ENCODE measurements around the gene CST3.
"Not testable (repeated sequence)": the region's sequence is repeated elsewhere in the genome, so short reads cannot be mapped to it uniquely, and the experiment has no call there.

The CST3 gene

DNA sequence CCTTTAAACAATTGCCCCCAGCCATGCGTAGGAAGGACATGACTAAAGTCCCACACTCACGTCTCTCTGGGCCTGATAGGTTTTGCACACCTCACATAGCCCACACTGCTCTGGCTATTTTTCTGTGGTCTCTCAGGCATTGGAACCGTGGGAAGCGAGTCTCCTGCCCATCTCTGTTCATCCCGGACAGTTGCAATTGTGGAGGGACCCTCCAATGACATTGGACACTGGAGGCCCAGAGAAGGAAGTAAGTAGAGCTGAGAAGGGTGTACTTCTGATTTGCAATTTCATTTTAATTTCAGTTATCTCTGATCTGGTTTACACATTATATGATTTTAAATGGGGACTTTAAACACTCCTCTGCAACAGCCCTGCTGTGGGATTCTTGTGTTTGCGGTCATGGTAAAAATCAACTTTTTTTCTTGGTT is 23.3 kb upstream of the CST3 start:
- no peak for FAIRE-seq

DNA sequence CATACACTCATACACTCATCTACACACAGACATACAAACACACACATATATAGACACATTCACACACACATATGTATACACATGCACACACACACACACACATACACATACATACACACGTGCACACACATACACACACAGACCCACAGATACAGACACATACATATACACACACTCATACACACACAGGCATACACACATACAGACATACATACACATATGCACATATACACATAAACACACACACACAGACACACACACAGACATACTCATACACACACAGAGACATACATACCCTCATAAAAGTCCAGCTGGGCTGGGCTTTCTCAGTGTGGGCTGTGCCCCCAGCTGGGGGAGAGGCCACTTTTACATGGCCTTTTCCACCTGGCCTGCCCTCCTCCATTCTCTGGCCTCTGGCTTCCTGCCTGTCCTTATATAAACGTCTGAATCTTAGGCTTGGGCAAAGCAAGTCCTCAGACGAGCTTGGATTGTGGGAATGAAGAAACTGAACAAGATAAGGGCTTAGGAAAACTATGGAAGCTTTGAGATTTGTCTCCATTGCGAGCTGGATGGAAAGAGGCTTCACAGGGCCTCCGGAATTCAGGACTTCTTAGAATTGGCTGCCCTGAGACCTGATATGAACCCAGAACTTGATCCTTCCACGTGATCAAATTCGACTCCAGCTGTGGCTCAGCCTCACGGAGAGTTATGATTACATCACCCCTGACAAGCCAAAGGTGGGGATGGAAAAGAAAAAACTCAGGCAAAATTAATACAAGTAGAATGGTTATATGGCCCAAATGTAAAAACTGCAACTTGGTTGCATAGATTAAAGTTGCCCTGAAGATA is 22.5 kb upstream of the CST3 start:
- FAIRE-seq, result no peak

DNA sequence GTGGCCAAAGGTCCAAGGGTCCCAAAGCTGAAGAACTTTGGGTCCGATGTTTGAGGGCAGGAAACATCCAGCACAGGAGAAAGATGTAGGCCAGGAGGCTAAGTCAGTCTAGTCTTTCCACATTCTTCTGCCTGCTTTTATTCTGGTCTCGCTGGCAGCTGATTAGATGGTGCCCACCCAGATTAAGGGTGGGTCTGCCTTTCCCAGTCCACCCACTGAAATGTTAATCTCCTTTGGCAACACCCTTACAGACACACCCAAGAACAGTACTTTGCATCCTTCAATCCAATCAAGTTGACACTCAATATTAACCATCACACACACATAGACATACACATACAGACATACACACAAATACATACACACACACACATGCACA is 21.8 kb upstream of the CST3 start:
- FAIRE-seq, result not testable (repeated sequence)

DNA sequence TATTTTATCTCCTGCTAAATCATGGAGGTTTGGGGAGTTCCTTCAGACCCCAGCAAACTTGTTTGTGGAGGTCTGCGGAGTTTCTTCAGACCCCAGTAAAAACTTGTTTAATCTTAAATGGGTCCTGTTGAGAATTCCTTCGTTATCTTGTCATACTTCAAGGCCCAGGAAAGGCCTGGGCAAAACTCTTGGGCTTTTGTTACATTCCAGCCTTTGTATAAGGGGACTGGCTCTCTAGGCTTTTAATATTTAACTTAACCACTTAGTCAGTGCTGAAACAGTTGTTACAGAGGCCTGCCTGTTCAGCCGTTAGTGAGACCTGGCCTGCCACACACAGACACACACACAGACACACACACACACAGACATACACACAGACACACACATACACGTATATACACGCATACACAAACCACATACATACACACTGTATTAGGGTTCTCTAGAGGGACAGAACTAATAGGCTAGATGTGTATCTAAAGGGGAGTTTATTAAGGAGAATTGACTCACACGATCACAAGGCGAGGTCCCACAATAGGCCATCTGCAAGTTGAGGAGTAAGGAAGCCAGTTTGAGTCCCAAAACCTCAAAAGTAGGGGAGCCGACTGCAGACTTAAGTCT is 21.3 kb upstream of the CST3 start:
- no peak for FAIRE-seq

DNA sequence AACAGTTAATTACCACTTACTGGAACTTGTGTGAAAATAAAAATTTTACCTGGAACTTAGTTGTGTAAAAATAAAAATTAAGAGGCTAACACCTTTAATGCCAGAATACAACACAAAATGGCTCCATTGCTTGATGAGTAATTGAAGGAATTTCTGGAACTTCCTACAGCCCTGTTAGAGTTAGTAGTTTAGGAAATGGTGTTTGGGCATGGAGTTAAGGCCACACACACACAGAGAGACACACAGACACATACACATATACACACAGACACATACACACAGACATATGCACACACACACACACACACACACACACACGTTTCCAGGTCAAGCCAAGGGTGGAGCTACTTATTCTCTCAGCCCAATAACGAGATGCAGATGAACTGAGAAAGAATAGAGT is 20.6 kb upstream of the CST3 start:
- no peak for FAIRE-seq

DNA sequence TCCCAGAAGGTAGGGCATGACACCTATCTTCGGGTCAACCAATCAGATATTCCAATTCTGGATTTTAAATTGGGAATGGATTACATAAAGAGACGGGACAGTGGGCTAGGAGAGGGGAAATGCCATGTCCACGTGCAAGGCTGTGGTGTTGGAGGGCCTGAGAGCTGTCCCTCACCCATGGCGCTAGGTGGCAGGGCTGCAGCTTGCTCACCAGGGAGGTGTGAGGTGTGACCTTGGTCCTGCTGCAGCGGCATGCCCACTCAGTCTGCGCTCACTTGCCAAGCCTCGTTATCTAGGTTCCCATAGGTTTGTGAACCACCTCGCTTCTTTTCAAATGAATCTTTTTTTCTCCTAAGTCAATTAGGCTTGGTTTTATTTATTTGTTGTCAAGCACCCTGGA is 19.4 kb upstream of the CST3 start:
- no peak for FAIRE-seq

DNA sequence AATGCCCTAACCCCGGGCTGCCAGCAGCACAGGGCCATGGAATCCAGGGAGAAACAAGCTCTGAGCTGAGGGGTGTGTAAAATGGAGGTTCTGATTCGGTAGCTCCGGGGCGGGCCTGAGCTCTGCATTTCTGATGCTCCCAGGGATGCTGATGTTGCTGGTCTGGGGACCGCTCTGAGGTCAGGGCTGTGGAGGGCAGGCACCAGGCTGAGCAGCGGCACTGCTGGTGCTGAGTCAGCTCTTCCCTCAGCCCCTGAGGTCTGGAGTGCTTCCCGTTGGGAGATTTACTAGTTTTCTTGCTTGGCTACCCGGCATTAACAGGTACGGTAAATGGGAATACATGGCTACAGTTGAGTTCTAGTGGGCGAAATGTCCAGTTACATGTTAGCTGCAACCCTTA is 18.6 kb upstream of the CST3 start:
- no peak for FAIRE-seq

DNA sequence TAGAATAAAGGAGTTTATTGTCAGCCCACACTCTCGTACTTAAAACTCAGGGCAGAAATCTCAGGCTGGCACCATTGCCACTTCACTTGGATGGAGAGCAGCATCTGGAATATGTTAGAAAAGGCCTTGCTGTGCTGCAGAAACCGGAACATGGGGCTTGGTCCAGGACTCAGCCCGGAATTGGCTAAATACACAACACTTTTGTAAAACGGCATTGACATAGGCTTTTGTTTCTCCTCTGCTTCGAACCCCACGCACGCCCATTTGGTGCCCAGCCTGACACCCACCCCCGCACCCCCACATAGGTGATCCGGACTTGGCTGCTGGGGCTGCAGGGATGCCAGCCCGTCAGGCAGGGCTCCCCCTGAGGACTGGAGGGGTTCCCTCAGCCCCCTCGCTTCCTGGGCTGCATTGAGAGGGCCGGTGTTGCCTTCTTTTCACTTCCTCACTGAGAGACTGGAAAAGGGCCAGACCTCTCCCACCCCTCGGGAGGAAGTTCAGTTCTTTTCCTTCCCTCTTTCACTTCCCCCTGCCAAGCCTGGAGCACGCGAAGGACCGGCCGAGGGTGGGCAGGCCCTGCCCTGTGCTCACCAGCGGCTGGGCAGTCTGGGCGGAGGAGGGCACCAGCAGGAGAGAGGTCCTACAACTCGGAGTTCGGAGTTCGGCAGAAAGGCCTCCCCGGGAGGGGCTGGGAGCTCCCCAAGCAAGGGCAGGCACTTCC is 17.9 kb upstream of the CST3 start:
- no peak for FAIRE-seq

DNA sequence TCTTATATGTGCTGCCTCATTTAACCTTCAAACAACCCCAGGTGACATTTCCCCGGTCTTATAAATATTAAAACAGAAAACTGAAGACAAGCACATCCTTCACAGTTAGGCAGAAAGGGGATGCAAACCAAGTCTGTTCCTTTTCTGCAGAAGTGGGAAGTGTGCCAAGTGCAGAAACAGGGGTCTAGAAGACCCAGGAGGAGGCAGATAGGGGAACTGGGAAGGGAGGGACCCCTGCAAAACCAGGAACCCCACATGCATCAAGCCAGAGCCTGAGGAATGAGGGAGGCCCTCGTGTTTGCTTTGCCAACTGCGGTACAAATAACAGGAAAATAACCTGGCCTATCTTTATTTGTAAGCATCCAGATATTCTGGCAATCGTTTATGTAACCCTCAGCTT is 17.0 kb upstream of the CST3 start:
- no peak for FAIRE-seq

DNA sequence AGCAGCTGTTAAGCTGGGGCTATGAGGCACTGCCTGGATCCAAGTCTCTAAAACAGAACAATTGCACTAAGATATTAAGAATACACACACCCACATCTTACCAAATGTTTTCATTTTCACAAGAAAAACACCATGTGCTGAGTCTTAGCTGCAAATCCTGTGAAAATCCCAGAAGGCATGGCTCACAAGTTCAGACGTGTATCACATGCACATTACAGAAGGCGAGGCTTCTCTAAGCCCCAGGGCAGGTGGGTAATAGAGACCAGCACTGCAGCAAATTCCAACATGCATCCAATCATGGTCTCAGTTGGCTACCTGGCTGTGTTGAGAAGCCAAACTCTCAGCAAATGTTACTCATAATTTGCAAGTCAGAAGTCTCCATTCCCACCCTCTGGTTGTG is 16.2 kb upstream of the CST3 start:
- FAIRE-seq, result no peak

DNA sequence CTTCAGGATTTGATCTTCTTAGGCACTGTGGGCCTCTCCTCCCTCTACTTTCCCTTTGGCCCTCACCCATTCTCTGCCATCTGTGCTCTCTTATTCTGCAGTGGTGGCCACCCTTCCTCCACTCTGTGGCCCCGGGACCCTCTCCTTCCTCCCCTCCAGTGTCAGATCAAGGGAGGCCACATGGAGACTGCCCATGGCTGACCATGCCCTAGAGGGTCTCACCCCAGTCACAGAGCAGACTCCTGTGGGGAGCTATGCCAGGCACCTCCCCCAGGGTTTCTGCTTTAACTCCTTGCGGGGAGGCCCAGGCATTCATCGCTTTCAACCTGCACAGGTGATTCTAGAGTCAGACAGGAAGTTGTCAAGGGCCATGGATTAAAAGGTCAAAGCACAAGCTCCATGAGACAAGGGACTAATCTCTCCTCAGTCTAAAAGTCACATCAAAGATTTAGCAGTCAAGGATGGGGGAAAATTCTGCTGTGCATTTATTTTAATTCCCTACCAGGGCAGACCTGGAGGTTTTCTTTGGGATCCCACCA is 15.7 kb upstream of the CST3 start:
- FAIRE-seq, result no peak

DNA sequence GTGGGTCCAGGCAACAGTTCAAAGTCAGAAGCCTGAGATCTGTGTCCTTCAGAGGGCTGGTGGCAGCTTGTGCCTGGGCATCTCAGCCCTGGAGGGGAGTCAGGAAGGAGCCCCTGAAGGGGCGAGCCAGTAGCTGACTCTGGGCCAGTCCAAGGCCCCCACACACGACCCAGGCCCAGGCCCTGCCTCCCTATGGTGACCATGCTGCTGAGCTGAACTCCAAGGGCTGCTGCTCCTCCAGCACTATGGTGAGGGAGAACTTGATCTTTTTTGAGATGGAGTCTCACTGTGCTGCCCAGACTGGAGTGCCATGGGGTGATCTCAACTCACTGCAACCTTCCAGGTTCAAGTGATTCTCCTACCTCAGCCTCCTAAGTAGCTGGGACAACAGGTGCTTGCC is 15.2 kb upstream of the CST3 start:
- no peak for FAIRE-seq

DNA sequence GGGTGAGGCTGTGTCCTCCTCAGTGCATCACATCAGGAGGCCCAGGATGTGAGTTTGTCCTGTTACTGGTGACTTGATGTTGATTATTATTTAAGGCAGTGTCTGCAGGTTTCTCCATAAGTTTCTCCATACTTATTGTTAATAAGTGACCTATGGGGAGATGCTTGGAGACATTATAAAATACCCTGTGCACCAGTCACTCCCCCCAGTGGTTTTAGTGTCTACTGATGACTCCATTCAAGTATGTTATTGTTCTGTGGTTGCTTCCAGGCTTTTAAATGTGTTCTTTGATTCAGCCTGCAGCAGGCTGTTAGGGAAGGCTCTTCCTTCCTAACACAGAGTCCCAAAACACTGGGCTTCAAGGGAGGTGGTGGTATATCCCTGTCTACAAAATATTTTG is 14.6 kb upstream of the CST3 start:
- no peak for FAIRE-seq

DNA sequence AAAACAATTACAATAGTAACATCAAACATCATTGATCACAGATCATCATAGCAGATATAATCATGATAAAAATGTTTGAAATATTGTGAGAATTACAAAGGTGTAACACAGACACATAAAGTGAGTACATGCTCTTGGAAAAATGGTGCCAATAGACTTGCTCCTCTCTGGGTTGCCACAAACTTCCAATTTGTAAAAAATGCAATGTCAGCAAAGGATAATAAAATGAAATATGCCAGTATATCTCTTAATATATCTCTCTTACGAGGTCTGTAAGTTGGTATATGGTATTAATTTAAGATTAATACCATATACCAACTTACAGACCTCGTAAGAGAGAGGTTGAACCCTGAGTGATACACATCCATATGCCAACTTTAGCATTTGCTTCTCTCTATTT is 13.4 kb upstream of the CST3 start:
- no peak for FAIRE-seq

DNA sequence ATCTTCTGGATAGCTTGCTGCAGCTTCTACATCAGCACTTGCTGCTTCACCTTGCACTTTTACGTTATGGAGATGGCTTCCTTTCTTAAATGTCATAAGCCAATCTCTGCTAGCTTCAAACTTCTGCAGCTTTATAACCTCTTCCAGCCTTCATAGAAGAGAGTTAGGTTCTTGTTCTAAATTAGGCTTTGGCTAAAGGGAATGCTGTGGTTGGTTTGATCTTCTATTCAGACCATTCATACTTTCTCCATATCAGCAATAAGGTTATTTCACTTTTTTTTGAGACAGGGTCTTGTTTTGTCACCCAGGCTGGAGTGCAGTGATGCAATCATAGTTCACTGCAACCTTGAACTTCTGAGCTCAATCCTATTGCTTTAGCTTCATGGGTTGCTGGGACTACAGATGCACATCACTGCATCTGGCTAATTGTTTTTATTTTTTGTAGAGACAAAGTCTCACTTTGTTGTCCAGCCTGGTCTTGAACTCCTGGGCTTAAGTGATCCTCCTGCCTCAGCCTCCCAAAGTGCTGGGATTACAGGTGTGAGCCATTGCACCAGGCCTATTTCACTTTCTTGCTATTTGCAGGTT is 12.2 kb upstream of the CST3 start:
- FAIRE-seq, result no peak

DNA sequence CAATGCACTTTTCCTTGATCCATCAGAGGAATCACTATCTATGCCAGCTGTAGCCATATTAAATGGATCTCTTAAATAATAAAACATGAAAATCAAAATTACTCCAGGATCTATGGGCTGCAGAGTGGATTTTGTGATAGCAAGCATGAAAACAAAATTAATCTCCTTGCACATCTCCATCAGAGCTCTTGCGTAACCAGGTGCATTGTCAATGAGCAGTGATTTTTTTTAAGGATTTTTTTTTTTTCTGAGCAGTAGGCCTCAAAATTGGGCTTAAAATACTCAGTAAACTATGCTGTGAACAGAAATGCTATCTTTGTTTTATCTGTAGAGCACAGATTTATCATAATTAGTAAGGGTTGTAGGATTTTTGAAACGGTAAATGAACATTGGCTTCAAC is 11.5 kb upstream of the CST3 start:
- no peak for FAIRE-seq

DNA sequence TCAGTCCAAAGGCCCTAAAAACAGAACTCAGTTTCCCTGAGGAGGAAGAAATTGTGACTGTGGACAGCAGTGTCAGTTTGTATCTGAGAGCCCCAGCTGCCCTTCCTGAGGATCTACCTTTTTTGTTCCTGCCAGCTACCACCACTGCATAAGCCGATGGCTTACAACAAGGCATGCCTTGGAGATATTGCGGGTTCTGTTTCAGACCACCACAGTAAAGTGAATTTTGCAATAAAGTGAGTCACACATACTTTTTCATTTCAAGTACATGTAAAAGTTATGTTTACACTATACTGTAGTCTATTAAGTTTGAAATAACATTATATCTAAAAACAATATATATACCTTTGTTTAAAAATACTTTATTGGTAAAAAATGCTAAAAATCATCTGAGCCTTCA is 9.6 kb upstream of the CST3 start:
- FAIRE-seq, result no peak

DNA sequence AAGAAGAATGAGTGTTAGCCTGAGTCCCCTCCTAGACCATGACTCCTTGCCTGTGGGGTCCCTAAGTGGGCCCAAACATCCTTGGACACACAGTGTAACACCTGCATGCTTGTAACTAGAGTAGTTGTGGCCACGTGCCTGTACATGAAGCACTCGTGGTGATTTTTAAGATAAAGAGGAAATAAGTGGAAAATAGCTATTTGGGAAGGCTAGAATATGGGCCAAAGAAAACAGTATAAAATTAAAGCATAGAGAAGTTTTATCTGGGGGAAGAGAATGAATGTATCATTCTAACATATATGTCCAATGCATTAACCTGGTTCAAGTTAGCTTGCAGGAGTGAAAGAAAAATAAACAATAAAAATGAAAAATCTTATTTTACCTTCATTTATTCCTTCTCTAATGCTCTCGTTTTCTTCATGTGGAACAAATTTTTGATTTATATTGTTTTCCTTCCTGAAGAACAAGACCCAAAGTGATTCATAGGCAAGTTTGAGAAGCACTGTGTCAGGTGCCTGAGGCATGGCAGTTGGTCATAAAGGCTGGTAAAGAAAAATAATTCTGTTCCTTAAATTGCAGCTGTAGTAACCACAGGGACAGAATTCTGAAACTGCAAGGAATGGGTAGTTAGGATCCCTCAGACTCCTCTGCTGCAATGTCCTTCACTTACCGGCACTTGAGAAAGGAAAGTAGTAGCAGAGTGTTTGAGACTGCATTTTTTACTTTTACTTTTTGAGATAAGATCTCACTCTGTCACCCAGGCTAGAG is 8.5 kb upstream of the CST3 start:
- no peak for FAIRE-seq

DNA sequence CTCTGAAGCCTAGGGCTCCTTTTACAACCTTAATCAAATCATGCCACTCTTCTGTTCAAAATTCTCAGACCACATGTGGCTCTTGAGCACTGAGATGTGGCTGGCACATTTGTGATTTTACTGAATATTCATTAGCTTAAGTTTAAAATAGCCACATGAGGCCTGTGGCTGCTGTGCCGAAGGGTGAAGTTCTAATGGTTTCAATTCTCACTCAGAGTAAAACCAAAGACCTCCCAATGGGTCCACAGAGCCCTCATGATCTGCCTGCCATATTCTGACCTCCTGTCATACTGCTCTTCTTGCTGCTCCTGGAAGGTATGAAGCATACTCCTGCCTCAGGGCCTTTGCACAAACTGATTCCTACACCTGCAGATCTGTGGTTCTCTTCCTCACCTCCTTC is 7.8 kb upstream of the CST3 start:
- FAIRE-seq, result no peak

DNA sequence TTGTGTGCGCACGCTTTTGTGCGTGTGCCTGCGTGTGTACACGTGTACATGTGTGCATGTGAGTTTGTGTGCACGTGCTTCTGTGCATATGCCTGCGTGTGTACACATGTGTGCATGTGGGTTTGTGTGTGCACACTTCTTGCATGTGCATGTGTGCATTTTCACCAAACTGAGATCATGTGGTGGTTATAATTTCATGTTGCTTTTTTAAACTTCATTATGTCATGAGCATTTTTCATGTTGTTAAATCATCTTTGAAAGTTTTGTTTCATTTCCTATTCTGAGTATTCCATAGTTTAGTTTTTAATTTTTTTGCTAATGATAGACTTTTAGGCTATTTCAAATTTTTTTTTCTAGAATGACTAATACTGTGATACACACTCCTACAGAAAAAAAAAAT is 6.4 kb upstream of the CST3 start:
- no peak for FAIRE-seq

DNA sequence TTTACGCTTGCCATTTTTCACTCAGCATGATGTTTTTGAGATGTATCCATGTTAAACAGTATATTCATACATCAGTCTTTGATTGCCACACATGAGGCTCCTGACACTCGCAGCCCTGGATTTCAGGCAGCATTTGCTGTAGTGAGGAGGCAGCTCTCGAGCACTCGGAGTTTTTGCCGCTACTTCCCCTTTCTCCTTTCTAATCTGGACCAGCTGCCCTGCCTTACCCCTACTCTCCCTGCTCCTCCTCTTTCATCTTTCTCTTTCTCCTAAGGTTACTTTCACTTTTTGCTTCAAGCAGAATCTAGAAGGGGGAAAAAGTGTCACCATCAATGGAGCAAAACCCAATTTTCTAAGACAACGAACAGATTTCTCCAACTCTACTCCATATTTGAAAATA is 5.9 kb upstream of the CST3 start:
- no peak for FAIRE-seq

DNA sequence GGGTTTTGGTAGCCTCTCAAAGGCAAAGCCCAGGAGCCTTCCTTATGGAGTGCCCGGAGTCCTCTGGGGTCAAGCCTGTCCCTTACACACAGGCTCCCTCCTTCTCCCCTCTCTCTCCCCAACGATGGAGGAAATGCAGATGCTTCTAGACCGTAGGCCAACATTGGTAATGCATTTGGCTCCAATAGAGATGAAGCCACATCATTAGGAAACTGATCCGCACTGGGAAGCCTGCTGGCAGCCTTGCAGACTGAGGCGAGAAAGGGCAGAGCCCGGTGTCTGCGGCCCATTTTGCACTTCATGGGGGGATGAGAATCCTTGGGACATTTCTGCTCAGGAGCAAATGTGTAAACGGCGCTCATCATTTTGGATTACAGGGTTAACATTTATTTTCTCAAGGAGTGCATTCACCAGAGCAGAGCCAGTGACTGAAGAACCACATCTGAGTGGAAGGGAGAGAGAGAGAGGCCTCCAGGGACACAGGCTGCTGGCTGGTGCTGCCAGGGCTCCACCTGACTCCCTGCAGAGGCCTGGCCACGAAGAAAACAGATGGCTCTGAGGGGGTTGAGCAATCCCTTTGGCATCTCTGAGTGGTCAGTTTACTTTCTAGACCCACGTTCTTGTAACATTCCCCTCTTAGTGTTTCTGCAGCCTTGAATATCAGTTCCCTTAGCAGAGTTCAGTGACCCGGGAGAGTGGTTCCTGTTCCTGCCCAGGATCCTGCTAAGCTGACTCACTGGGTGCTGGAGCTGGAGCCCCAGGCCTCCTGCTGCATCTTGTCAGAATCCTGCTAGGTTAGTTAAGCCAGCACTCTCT is 4.4 kb upstream of the CST3 start:
- FAIRE-seq, result no peak

Measured in G401.6 (cell line).